SU-DHL-6 (cell line): Measurements from ENCODE around the gene TRIM64.
"Not testable (repeated sequence)": the region's sequence is repeated elsewhere in the genome, so short reads cannot be mapped to it uniquely, and the experiment has no call there.

Experiments
- H2AFZ ChIP-seq: fragments of 200-600 bp; sonication (generic); 2 replicates; pipeline ENCODE4 v1.6.1; 2014; ENCODE audit warnings: low read depth, mild to moderate bottlenecking, moderate library complexity, mixed read lengths, antibody characterized with exemption, low read length; ENCODE audit not compliant: severe bottlenecking
- H3F3A ChIP-seq: fragments of 200-600 bp; shearing (Covaris generic); 2 replicates; pipeline ENCODE4 v1.6.0; 2016; ENCODE audit warnings: antibody characterized with exemption, mild to moderate bottlenecking; ENCODE audit not compliant: insufficient read depth
- H3K27ac ChIP-seq: fragments of 200-600 bp; sonication (generic); 2 replicates; pipeline ENCODE4 v1.5.1; 2016; ENCODE audit warnings: low read depth, mild to moderate bottlenecking, low read length, moderate library complexity, mixed read lengths
- H3K27me3 ChIP-seq: fragments of 200-600 bp; sonication (generic), shearing (Covaris generic); 2 replicates; pipeline ENCODE4 v1.6.0; 2014; ENCODE audit warnings: mild to moderate bottlenecking, low read length
- H3K36me3 ChIP-seq: fragments of 200-600 bp; sonication (generic); 2 replicates; pipeline ENCODE4 v1.6.1; 2014; ENCODE audit warnings: mild to moderate bottlenecking, low read length, mixed read lengths
- H3K4me2 ChIP-seq: fragments of 300-600, 200-600 bp; shearing (Covaris generic), sonication (generic); 2 replicates; pipeline ENCODE4 v1.6.0; 2014; ENCODE audit warnings: low read length, low read depth, mild to moderate bottlenecking; ENCODE audit not compliant: poor library complexity, severe bottlenecking
- H3K4me3 ChIP-seq: fragments of 200-600 bp; sonication (generic); 2 replicates; pipeline ENCODE4 v1.5.1; 2014; ENCODE audit warnings: antibody characterized with exemption, low read length, mild to moderate bottlenecking, mixed read lengths; ENCODE audit not compliant: insufficient read depth, poor library complexity, severe bottlenecking
- H3K79me2 ChIP-seq: fragments of 200-600 bp; sonication (generic); 2 replicates; pipeline ENCODE4 v1.6.1; 2014; ENCODE audit warnings: mild to moderate bottlenecking, low read length, moderate library complexity; ENCODE audit not compliant: insufficient read depth
- H3K9ac ChIP-seq: fragments of 200-600 bp; sonication (generic); 2 replicates; pipeline ENCODE4 v1.7.0; 2014; ENCODE audit warnings: mild to moderate bottlenecking, low read length
- H3K9me2 ChIP-seq: fragments of 200-600 bp; sonication (generic); replicated peaks from 2 replicates; pipeline ENCODE4 v1.6.1; 2014; ENCODE audit warnings: low read length; ENCODE audit not compliant: insufficient read depth
- H3K9me3 ChIP-seq: fragments of 200-600 bp; sonication (generic); 2 replicates; pipeline ENCODE4 v1.6.1; 2014; ENCODE audit warnings: low read length, mixed read lengths; ENCODE audit not compliant: insufficient read depth
- H4K20me1 ChIP-seq: fragments of 200-600 bp; sonication (generic); 2 replicates; pipeline ENCODE4 v1.6.1; 2014; ENCODE audit warnings: low read depth, mild to moderate bottlenecking, antibody characterized with exemption, low read length, moderate library complexity, mixed read lengths
- CTCF ChIP-seq: fragments of 200-600 bp; sonication (generic); IDR thresholded peaks from one replicate; pipeline ENCODE4 v1.5.1; 2017; ENCODE audit warnings: antibody characterized with exemption, mild to moderate bottlenecking, low read length, moderate library complexity; ENCODE audit not compliant: insufficient read depth, poor library complexity, severe bottlenecking
- EZH2phosphoT487 ChIP-seq: fragments of 200-600 bp; sonication (generic), shearing (Covaris generic); conservative IDR thresholded peaks from 2 replicates; pipeline ENCODE4 v1.6.1; 2018; ENCODE audit warnings: mild to moderate bottlenecking, antibody characterized with exemption, low read length, moderate library complexity, mixed read lengths

Gene TRIM64

GRCh38 chr11:89965737-89966136, at the start of gene TRIM64:
Gene TRIM64, plus strand, starts transcription at chr11:89966037. Its CDS starts 2,467 bp downstream, at chr11:89968504.
- H2AFZ ChIP-seq, H3K9ac ChIP-seq, H3K9me2 ChIP-seq, H3K36me3 ChIP-seq, H3K9me3 ChIP-seq, H4K20me1 ChIP-seq, H3K27me3 ChIP-seq, H3F3A ChIP-seq, H3K79me2 ChIP-seq, H3K4me2 ChIP-seq, H3K4me3 ChIP-seq, H3K27ac ChIP-seq: not testable (repeated sequence)

GRCh38 chr11:89922195-89922660, 43.6 kb upstream of the TRIM64 start, which contains the start of gene TRIM49D1:
Gene TRIM49D1, minus strand, starts transcription at chr11:89922245. Its CDS starts 4,535 bp downstream, at chr11:89917710.
- no peak within 1 kb of the TSS for H2AFZ ChIP-seq
- H3K36me3 ChIP-seq = no peaks in the 10 kb centered on the region
- TF ChIP-seq EZH2phosphoT487 (no peak), CTCF (no peak)
- H3K4me3 ChIP-seq = no peak within 1 kb of the TSS
- no peaks in the 10 kb centered on the region for H3K9me2 ChIP-seq
- no peaks in the 10 kb centered on the region for H3K79me2 ChIP-seq
- H3K4me2 ChIP-seq = no peak within 1 kb of the TSS
- H3K9ac ChIP-seq = no peak within 1 kb of the TSS
- H3K27me3 ChIP-seq = no peaks in the 10 kb centered on the region
- no peak within 1 kb of the TSS for H3K27ac ChIP-seq
- H3K9me3 ChIP-seq = no peaks in the 10 kb centered on the region
- no peaks in the 10 kb centered on the region for H4K20me1 ChIP-seq
- no peaks in the 10 kb centered on the region for H3F3A ChIP-seq

GRCh38 chr11:89923764-89924163, 42.1 kb upstream of the TRIM64 start, which contains the start of gene TRIM49D2:
Gene TRIM49D2, plus strand, starts transcription at chr11:89924064. Its CDS starts 2,698 bp downstream, at chr11:89926762.
- not testable (repeated sequence) for H3K79me2 ChIP-seq, H2AFZ ChIP-seq, H3K9ac ChIP-seq, H3K27ac ChIP-seq, H4K20me1 ChIP-seq, H3K9me3 ChIP-seq, H3K4me3 ChIP-seq, H3F3A ChIP-seq, H3K36me3 ChIP-seq, H3K9me2 ChIP-seq, H3K27me3 ChIP-seq, H3K4me2 ChIP-seq

GRCh38 chr11:89960833-89961232, 5.0 kb upstream of the TRIM64 start:
- H3K36me3 ChIP-seq, H4K20me1 ChIP-seq, H3K9me2 ChIP-seq, H3K4me3 ChIP-seq, H2AFZ ChIP-seq, H3K9ac ChIP-seq, H3F3A ChIP-seq, H3K4me2 ChIP-seq, H3K9me3 ChIP-seq, H3K79me2 ChIP-seq, H3K27me3 ChIP-seq, H3K27ac ChIP-seq: not testable (repeated sequence)
